ENCODE measurements around the gene ERN1.

The ERN1 gene

GRCh38 chr17:64110379-64111152 is 19.4 kb downstream of the ERN1 start:
- DNase-seq (ENCODE audit: low read depth) = no peak
- no peak overlapping the region for H3K4me3 ChIP-seq (ENCODE audit: low read depth, low read length)
- TF ChIP-seq CTCF (IDR thresholded peaks at IDR 0.05; ENCODE audit: low read depth, low read length, missing control alignments) = no peak

- TF ChIP-seq CTCF (IDR thresholded peaks at IDR 0.05; ENCODE audit: low read depth, low read length, missing control alignments) = no peak
- DNase-seq (ENCODE audit: low read depth) = no peak
- no peak overlapping the region for H3K4me3 ChIP-seq (ENCODE audit: low read depth, low read length)
Measured at GRCh38 chr17:64109400-64109799, 20.5 kb downstream of the ERN1 start.

- no peak overlapping the region for H3K4me3 ChIP-seq (ENCODE audit: low read depth, low read length)
Measured at GRCh38 chr17:64107500-64108236, 22.3 kb downstream of the ERN1 start.

GRCh38 chr17:64106918-64107317 is 23.0 kb downstream of the ERN1 start:
- no peak for TF ChIP-seq CTCF (IDR thresholded peaks at IDR 0.05; ENCODE audit: low read depth, low read length, missing control alignments)
- DNase-seq (ENCODE audit: low read depth) = no peak
- H3K4me3 ChIP-seq (ENCODE audit: low read depth, low read length) = no peak overlapping the region

More at GRCh38 chr17:64107500-64108236, 22.3 kb downstream of the ERN1 start:
- TF ChIP-seq CTCF (IDR thresholded peaks at IDR 0.05; ENCODE audit: low read depth, low read length, missing control alignments) = no peak
- no peak for DNase-seq (ENCODE audit: low read depth)

- H3K4me3 ChIP-seq (ENCODE audit: low read depth, low read length) = no peak overlapping the region
- DNase-seq (ENCODE audit: low read depth) = no peak
- no peak for TF ChIP-seq CTCF (IDR thresholded peaks at IDR 0.05; ENCODE audit: low read depth, low read length, missing control alignments)
Measured at GRCh38 chr17:64103391-64104364, 26.3 kb downstream of the ERN1 start.

- no peak overlapping the region for H3K4me3 ChIP-seq (ENCODE audit: low read depth, low read length)
- DNase-seq (ENCODE audit: low read depth) = no peak
- TF ChIP-seq CTCF (IDR thresholded peaks at IDR 0.05; ENCODE audit: low read depth, low read length, missing control alignments) = no peak
Measured at GRCh38 chr17:64102627-64103390, 27.1 kb downstream of the ERN1 start.

All from GM12864 (cell line).